OCI-LY7 (cell line): ENCODE results near the gene OR5AU1. TPM values are rescaled to one million over a fixed set of nuclear protein-coding genes. Genes with fewer than 3 reads are reported as not detected.

Experiments
- BruUV-seq: library from RNA; stranded (reverse); fragments of 400-500 nt; replicated peaks from 2 replicates; lab custom pipeline; 2021; lab: Mats Ljungman, UMichigan
- CTCF ChIA-PET: fragments of 300-600 bp; sonication (Branson Sonifier 250); formaldehyde crosslinking; loops from one replicate; lab custom pipeline; 2022; ENCODE audit warnings: antibody characterized with exemption; ENCODE audit not compliant: unreplicated experiment; lab: Charles Lee
- POLR2A ChIA-PET: fragments of 300-600 bp; sonication (Branson Sonifier 250); formaldehyde crosslinking; loops from one replicate; lab custom pipeline; 2022; ENCODE audit warnings: antibody characterized with exemption; lab: Charles Lee
- DNase-seq: peaks from one replicate; pipeline ENCODE4 v3.0.0-alpha.2; 2015; ENCODE audit warnings: low spot score
- H2AFZ ChIP-seq: fragments of 200-600 bp; sonication (generic), shearing (Covaris generic); 2 replicates; pipeline ENCODE4 v1.6.1; 2014; ENCODE audit warnings: mild to moderate bottlenecking, antibody characterized with exemption, low read length, moderate library complexity
- H3K27ac ChIP-seq: fragments of 200-600 bp; sonication (generic); 2 replicates; pipeline ENCODE4 v1.5.1; 2014; ENCODE audit warnings: mixed run types, low read depth, mild to moderate bottlenecking, moderate library complexity, low read length, inconsistent platforms; ENCODE audit not compliant: poor library complexity, severe bottlenecking
- H3K36me3 ChIP-seq: fragments of 200-600 bp; sonication (generic); 2 replicates; pipeline ENCODE4 v1.6.1; 2014; ENCODE audit warnings: mild to moderate bottlenecking, antibody characterized with exemption, low read length, moderate library complexity, mixed read lengths; ENCODE audit not compliant: insufficient read depth
- H3K4me1 ChIP-seq: fragments of 200-600 bp; sonication (generic); 2 replicates; pipeline ENCODE4 v1.5.1; 2014; ENCODE audit warnings: mild to moderate bottlenecking, low read length; ENCODE audit not compliant: insufficient read depth, poor library complexity, severe bottlenecking
- H3K4me2 ChIP-seq: fragments of 200-600 bp; sonication (generic); 2 replicates; pipeline ENCODE4 v1.6.1; 2014; ENCODE audit warnings: mild to moderate bottlenecking, low read length
- H3K4me3 ChIP-seq: fragments of 200-600 bp; sonication (generic); 2 replicates; pipeline ENCODE4 v1.5.1; 2014; ENCODE audit warnings: mild to moderate bottlenecking, low read depth, low read length; ENCODE audit not compliant: poor library complexity, severe bottlenecking
- H3K79me2 ChIP-seq: fragments of 200-600 bp; sonication (generic); 2 replicates; pipeline ENCODE4 v1.6.1; 2016; ENCODE audit warnings: low read depth, mild to moderate bottlenecking, low read length, moderate library complexity, mixed read lengths; ENCODE audit not compliant: insufficient read depth
- H3K9me2 ChIP-seq: fragments of 200-600 bp; sonication (generic); 2 replicates; pipeline ENCODE4 v1.6.1; 2016; ENCODE audit warnings: mild to moderate bottlenecking, low read length, mixed read lengths; ENCODE audit not compliant: insufficient read depth
- H3K9me3 ChIP-seq: fragments of 200-600 bp; sonication (generic); 2 replicates; pipeline ENCODE4 v1.6.1; 2014; ENCODE audit warnings: mild to moderate bottlenecking, mixed run types, low read length, mixed read lengths
- H4K20me1 ChIP-seq: fragments of 200-600 bp; sonication (generic); 2 replicates; pipeline ENCODE4 v1.6.1; 2014; ENCODE audit warnings: mild to moderate bottlenecking, antibody characterized with exemption, low read length, moderate library complexity, mixed read lengths; ENCODE audit not compliant: insufficient read depth
- CTCF ChIP-seq: fragments of 200-600 bp; sonication (generic); conservative IDR thresholded peaks from 2 replicates; pipeline ENCODE4 v1.5.1; 2014; ENCODE audit warnings: mild to moderate bottlenecking, antibody characterized with exemption, low read length, moderate library complexity, mixed read lengths
- EZH2phosphoT487 ChIP-seq: fragments of 200-600 bp; sonication (generic); IDR thresholded peaks from 2 replicates; pipeline ENCODE4 v1.6.1; 2018; ENCODE audit warnings: low read depth, borderline replicate concordance, mild to moderate bottlenecking, mixed run types, antibody characterized with exemption, low read length, moderate library complexity, mixed read lengths
- intact Hi-C: fragments of 100-400 bp; cut with micrococcal nuclease; formaldehyde crosslinking; loops from one replicate; pipeline ENCODE4 v1.10.0; 2022; ENCODE audit not compliant: unreplicated experiment
- total RNA-seq, 2 experiments: library from RNA; depleted of rRNA in 1 of 2; stranded (reverse); fragments of >200 nt in 1 of 2; shearing (Covaris generic) in 1 of 2; gene quantifications; 2 replicates each; pipeline ENCODE4 v1.2.3, GENCODE V29; 2014 to 2022

The OR5AU1 gene
- total RNA-seq, 2 experiments from 2014 or later: not detected

- H3K79me2 ChIP-seq: no peaks in the 10 kb centered on the region
- H3K4me1 ChIP-seq: no peaks in the 10 kb centered on the region
- no peak for DNase-seq
- H3K9me3 ChIP-seq: no peaks in the 10 kb centered on the region
- peaks cover 43% of the 10 kb centered on the region for H3K36me3 ChIP-seq
- H3K27ac ChIP-seq: no peak overlapping the region
- H2AFZ ChIP-seq: no peak overlapping the region
- no peak overlapping the region for H3K4me3 ChIP-seq
- ChIA-PET POLR2A (interaction anchor here (0.6 kb wide), 1 partner anchor 241 kb away, joined by 5 read pairs; no protein-coding TSS in a partner anchor), CTCF (no interaction called here)
- no peak overlapping the region for H3K4me2 ChIP-seq
- peaks cover 27% of the 10 kb centered on the region for H4K20me1 ChIP-seq
- intact Hi-C loops: no loop called here
- no peaks in the 10 kb centered on the region for H3K9me2 ChIP-seq
- no peak for TF ChIP-seq EZH2phosphoT487
- no peak for TF ChIP-seq CTCF
- TSS peak; percentile 1 for BruUV-seq
These were observed 46.8 kb upstream of the OR5AU1 start for GRCh38 chr14:21202463-21203358.

- H3K27ac ChIP-seq: no peak overlapping the region
- H3K79me2 ChIP-seq: no peaks in the 10 kb centered on the region
- peaks cover 21% of the 10 kb centered on the region for H4K20me1 ChIP-seq
- H2AFZ ChIP-seq: no peak overlapping the region
- no peaks in the 10 kb centered on the region for H3K9me3 ChIP-seq
- no peak for DNase-seq
- intact Hi-C loops: no loop called here
- ChIA-PET POLR2A (no interaction called here), CTCF (no interaction called here)
- H3K36me3 ChIP-seq: peaks cover 35% of the 10 kb centered on the region
- H3K4me2 ChIP-seq: no peak overlapping the region
- H3K9me2 ChIP-seq: no peaks in the 10 kb centered on the region
- no peak overlapping the region for H3K4me3 ChIP-seq
- no TSS peak for BruUV-seq
- no peak for TF ChIP-seq EZH2phosphoT487
- no peak for TF ChIP-seq CTCF
- H3K4me1 ChIP-seq: no peaks in the 10 kb centered on the region
These were observed 46.0 kb upstream of the OR5AU1 start for GRCh38 chr14:21201732-21202462.
